A549 (cell line): Measurements from ENCODE around the gene TAC3. TPM values are rescaled to one million over a fixed set of nuclear protein-coding genes. Genes with fewer than 3 reads are reported as not detected.
A peak's percentile ranks its signal among the peaks of the same experiment; 100 is the strongest.

ENCODE experiments used
- ATAC-seq, 2 experiments: fragments of 200-7000 bp in 1 of 2; fragments of >200 bp in 1 of 2; cut with Nextera tagmentation in 1 of 2; cut with Tn5 transposase in 1 of 2; 3 replicates each; pipeline versions ENCODE4 v1.8.0 to v1.9.1; 2018 to 2020; ENCODE audit warnings: mild to moderate bottlenecking in 1 of 2, moderate library complexity in 1 of 2
- CTCF ChIA-PET: fragments of 300-600 bp; sonication (Branson Sonifier 250); formaldehyde crosslinking; extraction: SDS; loops from one replicate; lab custom pipeline; 2021; ENCODE audit warnings: antibody characterized with exemption, inconsistent platforms; lab: Yijun Ruan, JAX
- POLR2A ChIA-PET: fragments of 350-600 bp; formaldehyde crosslinking; extraction: SDS; loops from one replicate; lab custom pipeline; 2021; ENCODE audit warnings: antibody characterized with exemption, inconsistent platforms; lab: Yijun Ruan, JAX
- DNase-seq, 2 experiments: peaks; one replicate each; pipeline versions ENCODE4 v3.0.0 to v3.0.0-alpha.2; 2011 to 2016; ENCODE audit warnings: low read depth in 1 of 2, low spot score in 1 of 2
- FAIRE-seq: peaks from 2 replicates; lab custom pipeline; 2011; peaks lifted over from hg19 to GRCh38; lab: Jason Lieb, UNC
- H3K27ac ChIP-seq, 2 experiments: fragments of >200 bp; sonication (Bioruptor Twin); formaldehyde crosslinking; 3 replicates each; pipeline ENCODE4 v1.5.1; 2016 to 2017
- H3K4me1 ChIP-seq: fragments of >200 bp; sonication (Bioruptor Twin); formaldehyde crosslinking; 3 replicates; pipeline ENCODE4 v1.6.1; 2016
- H3K4me2 ChIP-seq: fragments of >200 bp; sonication (Bioruptor Twin); formaldehyde crosslinking; 3 replicates; pipeline ENCODE4 v1.6.1; 2016
- H3K4me3 ChIP-seq: fragments of >200 bp; sonication (Bioruptor Twin); formaldehyde crosslinking; 3 replicates; pipeline ENCODE4 v1.5.1; 2016
- H3K9me3 ChIP-seq: fragments of >200 bp; sonication (Bioruptor Twin); formaldehyde crosslinking; 3 replicates; pipeline ENCODE4 v1.6.1; 2016
- ATOH8 ChIP-seq: fragments of 250-450 bp; sonication (Bioruptor Pico); IDR thresholded peaks from 2 replicates; pipeline ENCODE4 v1.5.0; 2020; ENCODE audit warnings: low read depth, mild to moderate bottlenecking, moderate library complexity
- BCL3 ChIP-seq: fragments of >200 bp; sonication (Bioruptor Twin); formaldehyde crosslinking; IDR thresholded peaks from 3 replicates; pipeline ENCODE4 v1.6.1; 2016
- CBX2 ChIP-seq: fragments of 200-600 bp; sonication (generic); IDR thresholded peaks from 2 replicates; pipeline ENCODE4 v1.6.1; 2016; ENCODE audit warnings: low read depth, mild to moderate bottlenecking, borderline replicate concordance
- EHF ChIP-seq: fragments of 250-450 bp; sonication (Bioruptor Pico); IDR thresholded peaks from 2 replicates; pipeline ENCODE4 v1.5.0; 2020; ENCODE audit warnings: mild to moderate bottlenecking
- ELK1 ChIP-seq: fragments of 150-350 bp; IDR thresholded peaks from 2 replicates; pipeline ENCODE4 v1.6.1; 2014; ENCODE audit warnings: low read depth, mild to moderate bottlenecking, low read length
- FOSL2 ChIP-seq, 2 experiments: fragments of 450-650 bp in 1 of 2; fragments of >200 bp in 1 of 2; sonication (Bioruptor Twin) in 1 of 2; formaldehyde crosslinking; IDR thresholded peaks; 2 replicates each; pipeline versions ENCODE4 v1.5.0 to v1.6.1; 2016 to 2020; ENCODE audit warnings: mild to moderate bottlenecking in 1 of 2, moderate library complexity in 1 of 2
- GATA3 ChIP-seq: IDR thresholded peaks from 2 replicates; pipeline ENCODE4 v1.6.1; 2012; ENCODE audit warnings: borderline replicate concordance
- HEYL ChIP-seq: fragments of 250-450 bp; sonication (Bioruptor Pico); IDR thresholded peaks from 2 replicates; pipeline ENCODE4 v1.8.0; 2021; ENCODE audit warnings: mild to moderate bottlenecking, moderate library complexity
- HOXA7 ChIP-seq: fragments of 250-450 bp; sonication (Bioruptor Pico); IDR thresholded peaks from 2 replicates; pipeline ENCODE4 v1.5.0; 2020; ENCODE audit warnings: mild to moderate bottlenecking, moderate library complexity
- HOXB5 ChIP-seq: fragments of 250-450 bp; sonication (Bioruptor Pico); IDR thresholded peaks from 2 replicates; pipeline ENCODE4 v1.5.0; 2020; ENCODE audit warnings: mild to moderate bottlenecking, moderate library complexity
- KDM5A ChIP-seq: fragments of 200-600 bp; sonication (generic); IDR thresholded peaks from 2 replicates; pipeline ENCODE4 v1.6.1; 2016; ENCODE audit warnings: antibody characterized with exemption, mild to moderate bottlenecking
- MAX ChIP-seq: IDR thresholded peaks from 2 replicates; pipeline ENCODE4 v1.6.1; 2012
- PBX3 ChIP-seq: IDR thresholded peaks from 2 replicates; pipeline ENCODE4 v1.6.1; 2012
- POLR2A ChIP-seq: IDR thresholded peaks from 2 replicates; pipeline ENCODE4 v1.6.1; 2012; ENCODE audit warnings: mild to moderate bottlenecking, low read length
- RCOR1 ChIP-seq: fragments of 150-350 bp; IDR thresholded peaks from 2 replicates; pipeline ENCODE4 v1.6.1; 2014; ENCODE audit warnings: antibody characterized with exemption, low read length, low read depth
- RNF2 ChIP-seq: fragments of 200-600 bp; sonication (generic); IDR thresholded peaks from 2 replicates; pipeline ENCODE4 v1.6.1; 2016; ENCODE audit warnings: low read depth, mild to moderate bottlenecking, antibody characterized with exemption, moderate library complexity, borderline replicate concordance
- SREBF2 ChIP-seq: fragments of 450-650 bp; IDR thresholded peaks from 2 replicates; pipeline ENCODE4 v1.6.1; 2014; ENCODE audit warnings: mild to moderate bottlenecking, moderate library complexity
- TFCP2L1 ChIP-seq: fragments of 250-450 bp; sonication (Bioruptor Pico); IDR thresholded peaks from 2 replicates; pipeline ENCODE4 v1.5.0; 2021; ENCODE audit warnings: mild to moderate bottlenecking
- TP53 ChIP-seq: fragments of 250-450 bp; sonication (Bioruptor Pico); IDR thresholded peaks from 2 replicates; pipeline ENCODE4 v1.5.0; 2021; ENCODE audit warnings: mild to moderate bottlenecking, moderate library complexity
- ZSCAN20 ChIP-seq: fragments of 250-450 bp; sonication (Bioruptor Pico); IDR thresholded peaks from 2 replicates; pipeline ENCODE4 v1.8.0; 2022; ENCODE audit warnings: mild to moderate bottlenecking, moderate library complexity
- whole genome bisulfite sequencing: methylation state at CpG from one replicate; pipeline ENCODE4 v1.1.6; 2017; ENCODE audit errors: missing lambda C conversion rate; 5-methylcytosine and 5-hydroxymethylcytosine counted together
- polyA plus RNA-seq, 4 experiments: library from polyadenylated mRNA; depleted of rRNA in 3 of 4; stranded (reverse); fragments of >200 nt; fragmentation: RNase III in 1 of 4; extraction: RNeasy Plus Mini Kit Qiagen cat#74134 plus additional on column Dnase treatment in 1 of 4; gene quantifications; 2 replicates in 3 of 4; 3 replicates in 1 of 4; pipeline ENCODE4 v1.2.3, GENCODE V29; 2011 to 2017

TAC3 gene
- polyA plus RNA-seq, 2 of the 4 experiments (the other 2 are of a cell fraction) = 0.16 TPM; not detected in 1

GRCh38 chr12:57027805-57028153 is 11.4 kb upstream of the TAC3 start:
- CTCF ChIA-PET = interaction anchor here (0.6 to 2.9 kb wide), 8 partner anchors 11 to 515 kb away, joined by 3 to 9 read pairs (median 4); no protein-coding TSS in a partner anchor

GRCh38 chr12:57027011-57027804 is 10.9 kb upstream of the TAC3 start:
- peak in 1 of 2 experiments; percentile 13; a peak in 2 of 6 replicates for ATAC-seq
- WGBS = 64% methylated on average over 13 of the region's 13 CpGs
- Histone ChIP-seq H3K27ac (no peak overlapping the region), H3K4me2 (no peak overlapping the region), H3K4me3 (no peak overlapping the region), H3K4me1 (peaks cover 6% of the 10 kb centered on the region; the same call in 2 of the 3 replicates), H3K9me3 (no peaks in the 10 kb centered on the region)
- no peak for FAIRE-seq
- TF ChIP-seq HOXA7 = no peak
- TF ChIP-seq HEYL (CRISPR knock-in tag) = no peak
- TF ChIP-seq PBX3 = no peak
- TF ChIP-seq RCOR1 = no peak
- DNase-seq = no peak
- ChIA-PET CTCF (interaction anchor here (0.8 to 6.3 kb wide), 12 partner anchors 10 to 148 kb away, joined by 3 to 34 read pairs (median 4); partner anchors contain the start of genes STAT6 and ZBTB39), POLR2A (no interaction called here)

More at GRCh38 chr12:57027805-57028153, 11.4 kb upstream of the TAC3 start:
- no peak for DNase-seq
- Histone ChIP-seq H3K27ac (no peak overlapping the region), H3K4me2 (no peak overlapping the region), H3K4me1 (peaks cover 6% of the 10 kb centered on the region; the same call in 2 of the 3 replicates), H3K9me3 (no peaks in the 10 kb centered on the region), H3K4me3 (no peak overlapping the region)
- FAIRE-seq = no peak
- no peak for TF ChIP-seq TP53
- TF ChIP-seq ATOH8 = no peak
- TF ChIP-seq HOXB5 (CRISPR knock-in tag) = no peak
- no peak for TF ChIP-seq SREBF2
- TF ChIP-seq GATA3 = no peak
- no peak for TF ChIP-seq EHF (CRISPR knock-in tag)
- TF ChIP-seq RCOR1 = no peak
- TF ChIP-seq TFCP2L1 (CRISPR knock-in tag) = no peak
- TF ChIP-seq MAX = no peak
- no peak for TF ChIP-seq ELK1
- TF ChIP-seq FOSL2 (IDR thresholded peaks at IDR 0.05) = no peak
- no peak for TF ChIP-seq FOSL2 (CRISPR knock-in tag; IDR thresholded peaks at IDR 0.05)
- TF ChIP-seq POLR2A = no peak
- TF ChIP-seq BCL3 = no peak
- no peak for TF ChIP-seq CBX2
- no peak for TF ChIP-seq KDM5A
- TF ChIP-seq RNF2 = no peak
- TF ChIP-seq ZSCAN20 (CRISPR knock-in tag) = no peak
- ATAC-seq = no peak
- 66% methylated on average over 5 of the region's 5 CpGs for WGBS
- POLR2A ChIA-PET = no interaction called here
